ENCODE results near the gene LEAP2. TPM values are rescaled to one million over a fixed set of nuclear protein-coding genes. Genes with fewer than 3 reads are reported as not detected.
A peak's percentile ranks its signal among the peaks of the same experiment; 100 is the strongest.

LEAP2 gene
- total RNA-seq, 1 experiment from 2014 or later, result 2.3 TPM

DNA sequence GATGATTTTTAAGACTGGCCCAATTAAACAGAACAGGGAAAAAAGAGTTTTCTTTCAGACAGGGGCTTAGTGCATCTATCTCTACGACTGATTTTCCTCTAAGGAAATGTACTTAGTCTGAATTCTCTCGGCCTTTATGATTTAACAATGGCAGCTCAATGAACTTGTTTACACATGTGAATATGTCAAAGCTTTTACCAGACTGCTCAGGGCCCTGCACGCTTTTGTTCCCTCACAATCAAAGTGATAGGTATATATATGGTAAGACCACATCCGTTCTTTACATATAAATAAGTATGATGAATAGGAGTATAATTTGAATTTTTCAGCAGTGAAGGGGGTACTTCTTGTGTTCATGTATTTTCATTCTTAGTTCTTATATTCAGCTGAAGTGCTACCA lies 27.6 kb downstream of the LEAP2 start:
- no peak overlapping the region for H3K27ac Mint-ChIP-seq (ENCODE audit: unreplicated experiment)
- peaks cover 20% of the 10 kb centered on the region for H3K36me3 Mint-ChIP-seq (ENCODE audit: insufficient read depth, unreplicated experiment)
- no peak overlapping the region for H3K4me3 Mint-ChIP-seq (ENCODE audit: low read depth, unreplicated experiment)
- no peak for DNase-seq
- TF ChIP-seq, protein P1, sequence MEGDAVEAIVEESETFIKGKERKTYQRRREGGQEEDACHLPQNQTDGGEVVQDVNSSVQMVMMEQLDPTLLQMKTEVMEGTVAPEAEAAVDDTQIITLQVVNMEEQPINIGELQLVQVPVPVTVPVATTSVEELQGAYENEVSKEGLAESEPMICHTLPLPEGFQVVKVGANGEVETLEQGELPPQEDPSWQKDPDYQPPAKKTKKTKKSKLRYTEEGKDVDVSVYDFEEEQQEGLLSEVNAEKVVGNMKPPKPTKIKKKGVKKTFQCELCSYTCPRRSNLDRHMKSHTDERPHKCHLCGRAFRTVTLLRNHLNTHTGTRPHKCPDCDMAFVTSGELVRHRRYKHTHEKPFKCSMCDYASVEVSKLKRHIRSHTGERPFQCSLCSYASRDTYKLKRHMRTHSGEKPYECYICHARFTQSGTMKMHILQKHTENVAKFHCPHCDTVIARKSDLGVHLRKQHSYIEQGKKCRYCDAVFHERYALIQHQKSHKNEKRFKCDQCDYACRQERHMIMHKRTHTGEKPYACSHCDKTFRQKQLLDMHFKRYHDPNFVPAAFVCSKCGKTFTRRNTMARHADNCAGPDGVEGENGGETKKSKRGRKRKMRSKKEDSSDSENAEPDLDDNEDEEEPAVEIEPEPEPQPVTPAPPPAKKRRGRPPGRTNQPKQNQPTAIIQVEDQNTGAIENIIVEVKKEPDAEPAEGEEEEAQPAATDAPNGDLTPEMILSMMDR (IDR thresholded peaks at IDR 0.05; ENCODE audit: unreplicated experiment), result no peak
- CTCF ChIA-PET, result interaction anchor here (1.4 kb wide), 1 partner anchor 10 kb away, joined by 3 read pairs; no protein-coding TSS in a partner anchor
- TSS peak; percentile 11 for BruUV-seq (replicated peaks)
- peaks cover 8% of the 10 kb centered on the region for H3K4me1 Mint-ChIP-seq (ENCODE audit: low read depth, unreplicated experiment)
- intact Hi-C loops (cut with micrococcal nuclease; ENCODE audit: unreplicated experiment), result loop anchor here (10.0 kb wide), 1 partner anchor 164 kb away; no protein-coding TSS in a partner anchor
- H3K9me3 Mint-ChIP-seq (ENCODE audit: low read depth, unreplicated experiment), result no peaks in the 10 kb centered on the region
- no peaks in the 10 kb centered on the region for H3K27me3 Mint-ChIP-seq (ENCODE audit: unreplicated experiment)

DNA sequence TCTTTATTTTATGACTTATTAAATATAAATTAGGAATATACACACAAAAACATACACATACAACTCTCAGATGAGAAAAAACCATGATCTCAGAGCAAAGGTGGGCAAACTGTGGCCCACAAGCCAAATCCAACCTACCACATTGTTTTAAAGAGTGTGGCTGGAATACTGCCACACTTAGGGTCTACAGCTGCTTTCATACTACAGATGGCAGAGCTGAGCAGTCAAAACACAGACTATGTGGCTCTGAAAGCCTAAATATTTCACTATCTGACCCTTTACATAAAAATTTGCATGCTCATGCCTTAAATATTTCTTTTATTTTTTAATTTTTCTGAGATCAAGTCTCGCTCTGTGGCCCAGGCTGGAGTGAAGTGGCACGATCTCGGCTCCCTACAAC lies 28.3 kb downstream of the LEAP2 start:
- CTCF ChIA-PET, result interaction anchor here (1.4 kb wide), 1 partner anchor 9 kb away, joined by 3 read pairs; no protein-coding TSS in a partner anchor
- no TSS peak for BruUV-seq (replicated peaks)
- no peak overlapping the region for H3K27ac Mint-ChIP-seq (ENCODE audit: unreplicated experiment)
- H3K4me1 Mint-ChIP-seq (ENCODE audit: low read depth, unreplicated experiment), result peaks cover 8% of the 10 kb centered on the region
- H3K9me3 Mint-ChIP-seq (ENCODE audit: low read depth, unreplicated experiment), result no peaks in the 10 kb centered on the region
- intact Hi-C loops (cut with micrococcal nuclease; ENCODE audit: unreplicated experiment), result loop anchor here (10.0 kb wide), 1 partner anchor 163 kb away; no protein-coding TSS in a partner anchor
- TF ChIP-seq, protein P1 (IDR thresholded peaks at IDR 0.05; ENCODE audit: unreplicated experiment), result no peak
- no peak overlapping the region for H3K4me3 Mint-ChIP-seq (ENCODE audit: low read depth, unreplicated experiment)
- no peaks in the 10 kb centered on the region for H3K27me3 Mint-ChIP-seq (ENCODE audit: unreplicated experiment)
- DNase-seq, result no peak
- peaks cover 14% of the 10 kb centered on the region for H3K36me3 Mint-ChIP-seq (ENCODE audit: insufficient read depth, unreplicated experiment)

DNA sequence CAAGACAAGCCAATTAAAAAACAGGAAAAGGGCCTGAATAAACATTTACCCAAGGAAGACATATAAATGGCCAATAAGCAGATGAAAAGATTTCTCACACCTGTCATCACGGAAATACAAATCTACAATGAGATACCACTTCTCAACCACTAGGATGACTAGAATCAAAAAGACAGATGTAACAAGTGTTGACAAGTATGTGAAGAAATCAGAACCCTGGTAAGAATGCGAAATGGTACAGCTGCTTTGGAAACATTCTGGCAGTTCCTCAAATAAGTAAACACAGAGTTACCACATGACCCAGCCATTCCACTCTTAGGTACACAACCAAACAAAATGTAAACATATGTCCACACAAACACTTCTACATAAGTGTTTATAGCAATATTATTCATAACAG lies 32.5 kb downstream of the LEAP2 start:
- Mint-ChIP-seq H3K4me3 (ENCODE audit: low read depth, unreplicated experiment) (no peak overlapping the region), H3K27me3 (ENCODE audit: unreplicated experiment) (no peaks in the 10 kb centered on the region), H3K9me3 (ENCODE audit: low read depth, unreplicated experiment) (no peaks in the 10 kb centered on the region), H3K27ac (ENCODE audit: unreplicated experiment) (no peak overlapping the region), H3K36me3 (ENCODE audit: insufficient read depth, unreplicated experiment) (no peaks in the 10 kb centered on the region), H3K4me1 (ENCODE audit: low read depth, unreplicated experiment) (peaks cover 8% of the 10 kb centered on the region)
- intact Hi-C loops (cut with micrococcal nuclease; ENCODE audit: unreplicated experiment), result loop anchor here (10.0 kb wide), 1 partner anchor 159 kb away; no protein-coding TSS in a partner anchor
- no peak for DNase-seq
- TF ChIP-seq, protein P1 (IDR thresholded peaks at IDR 0.05; ENCODE audit: unreplicated experiment), result no peak
- no TSS peak for BruUV-seq (replicated peaks)
- CTCF ChIA-PET, result interaction anchor here (0.7 kb wide), 1 partner anchor 20 kb away, joined by 4 read pairs; no protein-coding TSS in a partner anchor

DNA sequence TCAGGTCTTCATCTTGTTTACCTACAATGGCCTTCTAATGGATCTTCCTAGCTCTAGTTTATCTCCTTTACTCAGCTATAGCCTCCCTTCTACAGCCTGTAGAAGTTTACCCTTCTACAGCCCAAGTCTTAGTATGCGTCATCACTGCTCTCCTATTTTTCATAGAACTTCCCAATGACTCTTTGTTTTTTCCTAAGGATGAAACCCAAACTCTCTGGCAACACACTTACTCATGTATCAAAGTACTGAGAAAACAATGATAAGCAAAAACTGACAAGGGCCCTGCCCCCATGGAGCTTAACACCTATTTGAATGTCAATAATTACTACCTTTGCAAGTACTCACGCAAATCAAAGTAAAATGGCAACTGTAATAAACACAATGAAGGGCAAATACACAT lies 33.7 kb downstream of the LEAP2 start:
- no peaks in the 10 kb centered on the region for H3K27me3 Mint-ChIP-seq (ENCODE audit: unreplicated experiment)
- CTCF ChIA-PET, result no interaction called here
- no peak overlapping the region for H3K4me3 Mint-ChIP-seq (ENCODE audit: low read depth, unreplicated experiment)
- BruUV-seq (replicated peaks), result no TSS peak
- intact Hi-C loops (cut with micrococcal nuclease; ENCODE audit: unreplicated experiment), result loop anchor here (10.0 kb wide), 1 partner anchor 158 kb away; no protein-coding TSS in a partner anchor
- H3K27ac Mint-ChIP-seq (ENCODE audit: unreplicated experiment), result no peak overlapping the region
- DNase-seq, result no peak
- TF ChIP-seq, protein P1 (IDR thresholded peaks at IDR 0.05; ENCODE audit: unreplicated experiment), result no peak
- H3K9me3 Mint-ChIP-seq (ENCODE audit: low read depth, unreplicated experiment), result no peaks in the 10 kb centered on the region
- peaks cover 8% of the 10 kb centered on the region for H3K4me1 Mint-ChIP-seq (ENCODE audit: low read depth, unreplicated experiment)
- peaks cover 5% of the 10 kb centered on the region for H3K36me3 Mint-ChIP-seq (ENCODE audit: insufficient read depth, unreplicated experiment)

All from Calu3 (cell line).